Astrocyte (in vitro differentiated cells and primary cell): ENCODE data around the gene PIGR. TPM values are rescaled to one million over a fixed set of nuclear protein-coding genes. Genes with fewer than 3 reads are reported as not detected.
A peak's percentile ranks its signal among the peaks of the same experiment; 100 is the strongest.

ENCODE experiments used
- DNase-seq: peaks from one replicate; pipeline ENCODE4 v3.0.0-alpha.2; 2010; ENCODE audit warnings: low read depth
- FAIRE-seq: peaks from 2 replicates; lab custom pipeline; 2011; peaks lifted over from hg19 to GRCh38; lab: Jason Lieb, UNC
- H2AFZ ChIP-seq: 2 replicates; pipeline ENCODE4 v1.6.0; 2012; ENCODE audit warnings: low read depth, low read length, inconsistent platforms
- H3K27ac ChIP-seq: 2 replicates; pipeline ENCODE4 v1.5.1; 2011; ENCODE audit warnings: low read depth, low read length, inconsistent platforms
- H3K27me3 ChIP-seq: 2 replicates; pipeline ENCODE4 v1.6.0; 2011; ENCODE audit warnings: low read length, inconsistent platforms; ENCODE audit not compliant: insufficient read depth
- H3K36me3 ChIP-seq: 2 replicates; pipeline ENCODE4 v1.5.1; 2011; ENCODE audit warnings: low read length, inconsistent platforms; ENCODE audit not compliant: insufficient read depth
- H3K4me1 ChIP-seq: 2 replicates; pipeline ENCODE4 v1.5.1; 2011; ENCODE audit warnings: low read length, inconsistent platforms; ENCODE audit not compliant: insufficient read depth
- H3K4me2 ChIP-seq: 2 replicates; pipeline ENCODE4 v1.6.0; 2012; ENCODE audit warnings: low read length, inconsistent platforms
- H3K4me3 ChIP-seq: 2 replicates; pipeline ENCODE4 v1.5.1; 2011; ENCODE audit warnings: low read depth, mild to moderate bottlenecking, low read length, inconsistent platforms; ENCODE audit not compliant: insufficient read depth
- H3K79me2 ChIP-seq: 2 replicates; pipeline ENCODE4 v1.6.0; 2012; ENCODE audit warnings: mild to moderate bottlenecking, low read length, inconsistent platforms; ENCODE audit not compliant: insufficient read depth
- H3K9ac ChIP-seq: 2 replicates; pipeline ENCODE4 v1.6.0; 2012; ENCODE audit warnings: mild to moderate bottlenecking, low read length, inconsistent platforms
- H3K9me3 ChIP-seq: 2 replicates; pipeline ENCODE4 v1.5.1; 2012; ENCODE audit warnings: low read depth, mild to moderate bottlenecking, low read length, inconsistent platforms; ENCODE audit not compliant: insufficient read depth
- H4K20me1 ChIP-seq: 2 replicates; pipeline ENCODE4 v1.6.0; 2012; ENCODE audit warnings: low read length, inconsistent platforms; ENCODE audit not compliant: insufficient read depth
- H3K27ac Mint-ChIP-seq: one replicate; pipeline ENCODE4 v1.8.0; 2021; ENCODE audit warnings: mild to moderate bottlenecking, mixed read lengths; ENCODE audit not compliant: unreplicated experiment
- H3K27me3 Mint-ChIP-seq: one replicate; pipeline ENCODE4 v1.8.0; 2021; ENCODE audit warnings: low read depth, mixed read lengths; ENCODE audit not compliant: unreplicated experiment
- H3K36me3 Mint-ChIP-seq: one replicate; pipeline ENCODE4 v1.8.0; 2021; ENCODE audit warnings: low read depth, mixed read lengths; ENCODE audit not compliant: unreplicated experiment
- H3K4me1 Mint-ChIP-seq: one replicate; pipeline ENCODE4 v1.8.0; 2021; ENCODE audit warnings: low read depth, mixed read lengths; ENCODE audit not compliant: unreplicated experiment
- H3K4me3 Mint-ChIP-seq: one replicate; pipeline ENCODE4 v1.8.0; 2021; ENCODE audit warnings: mild to moderate bottlenecking, moderate library complexity, mixed read lengths; ENCODE audit not compliant: unreplicated experiment
- H3K9me3 Mint-ChIP-seq: one replicate; pipeline ENCODE4 v1.8.0; 2021; ENCODE audit warnings: mild to moderate bottlenecking, mixed read lengths; ENCODE audit not compliant: unreplicated experiment
- EZH2 ChIP-seq: IDR thresholded peaks from 2 replicates; pipeline ENCODE4 v1.6.1; 2012; ENCODE audit warnings: mild to moderate bottlenecking, low read length, inconsistent platforms; ENCODE audit not compliant: insufficient read depth
- total RNA-seq: library from RNA; stranded (reverse); gene quantifications from 2 replicates; pipeline ENCODE4 v1.2.1, GENCODE V29; 2021
- TF ChIP-seq, protein P1 (sequence below): IDR thresholded peaks from 2 replicates; pipeline ENCODE4 v1.5.1; 2011; ENCODE audit warnings: low read depth, mild to moderate bottlenecking, inconsistent platforms, low read length, moderate library complexity; ENCODE audit not compliant: insufficient read depth

Gene PIGR
- total RNA-seq, 1 donor from 2014 or later = not detected

DNA sequence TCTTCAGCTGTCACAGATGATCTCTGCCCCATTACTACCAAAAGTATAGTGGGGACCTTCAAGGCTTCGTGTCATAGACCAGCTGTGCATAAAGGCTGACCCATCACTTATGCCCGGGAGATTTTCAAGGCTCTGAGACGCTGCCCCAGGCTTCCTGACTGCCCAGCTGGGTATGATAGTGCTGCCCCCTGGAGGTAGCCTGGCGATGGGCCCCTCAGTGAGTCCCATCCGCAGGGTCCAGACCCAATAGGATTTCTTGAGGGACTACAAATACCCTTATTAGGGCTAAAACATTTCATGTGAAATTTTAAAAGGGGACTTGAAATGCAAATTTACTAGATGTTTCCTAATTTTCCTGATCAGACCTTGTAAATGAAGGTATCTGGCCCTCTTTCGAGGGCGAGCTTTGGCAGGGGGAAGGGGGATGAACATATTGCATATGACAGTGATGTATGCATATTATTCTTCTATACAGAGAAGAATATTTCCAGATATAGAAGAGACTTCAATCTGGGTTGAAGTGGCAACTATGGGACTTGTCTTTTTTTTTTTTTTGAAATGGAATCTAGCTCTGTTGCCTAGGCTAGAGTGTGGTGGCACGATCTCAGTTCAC lies 12.8 kb downstream of the PIGR start:
- H3K4me3 Mint-ChIP-seq = no peak overlapping the region
- no peak overlapping the region for H2AFZ ChIP-seq
- H3K9ac ChIP-seq = no peak overlapping the region
- no peak for DNase-seq
- H3K4me3 ChIP-seq = no peak overlapping the region
- H3K27ac Mint-ChIP-seq = no peak overlapping the region
- no peak overlapping the region for H3K4me2 ChIP-seq
- no peaks in the 10 kb centered on the region for H3K79me2 ChIP-seq
- H4K20me1 ChIP-seq = no peaks in the 10 kb centered on the region
- no peaks in the 10 kb centered on the region for H3K36me3 Mint-ChIP-seq
- no peaks in the 10 kb centered on the region for H3K36me3 ChIP-seq
- no peak for TF ChIP-seq EZH2
- TF ChIP-seq, protein P1, sequence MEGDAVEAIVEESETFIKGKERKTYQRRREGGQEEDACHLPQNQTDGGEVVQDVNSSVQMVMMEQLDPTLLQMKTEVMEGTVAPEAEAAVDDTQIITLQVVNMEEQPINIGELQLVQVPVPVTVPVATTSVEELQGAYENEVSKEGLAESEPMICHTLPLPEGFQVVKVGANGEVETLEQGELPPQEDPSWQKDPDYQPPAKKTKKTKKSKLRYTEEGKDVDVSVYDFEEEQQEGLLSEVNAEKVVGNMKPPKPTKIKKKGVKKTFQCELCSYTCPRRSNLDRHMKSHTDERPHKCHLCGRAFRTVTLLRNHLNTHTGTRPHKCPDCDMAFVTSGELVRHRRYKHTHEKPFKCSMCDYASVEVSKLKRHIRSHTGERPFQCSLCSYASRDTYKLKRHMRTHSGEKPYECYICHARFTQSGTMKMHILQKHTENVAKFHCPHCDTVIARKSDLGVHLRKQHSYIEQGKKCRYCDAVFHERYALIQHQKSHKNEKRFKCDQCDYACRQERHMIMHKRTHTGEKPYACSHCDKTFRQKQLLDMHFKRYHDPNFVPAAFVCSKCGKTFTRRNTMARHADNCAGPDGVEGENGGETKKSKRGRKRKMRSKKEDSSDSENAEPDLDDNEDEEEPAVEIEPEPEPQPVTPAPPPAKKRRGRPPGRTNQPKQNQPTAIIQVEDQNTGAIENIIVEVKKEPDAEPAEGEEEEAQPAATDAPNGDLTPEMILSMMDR = peak; percentile 13
- FAIRE-seq = no peak
- no peaks in the 10 kb centered on the region for H3K4me1 ChIP-seq
- peaks cover 25% of the 10 kb centered on the region for H3K27me3 Mint-ChIP-seq
- no peaks in the 10 kb centered on the region for H3K9me3 ChIP-seq
- peaks cover 2% of the 10 kb centered on the region for H3K27me3 ChIP-seq
- H3K27ac ChIP-seq = no peak overlapping the region
- H3K9me3 Mint-ChIP-seq = peaks cover 2% of the 10 kb centered on the region
- no peaks in the 10 kb centered on the region for H3K4me1 Mint-ChIP-seq

DNA sequence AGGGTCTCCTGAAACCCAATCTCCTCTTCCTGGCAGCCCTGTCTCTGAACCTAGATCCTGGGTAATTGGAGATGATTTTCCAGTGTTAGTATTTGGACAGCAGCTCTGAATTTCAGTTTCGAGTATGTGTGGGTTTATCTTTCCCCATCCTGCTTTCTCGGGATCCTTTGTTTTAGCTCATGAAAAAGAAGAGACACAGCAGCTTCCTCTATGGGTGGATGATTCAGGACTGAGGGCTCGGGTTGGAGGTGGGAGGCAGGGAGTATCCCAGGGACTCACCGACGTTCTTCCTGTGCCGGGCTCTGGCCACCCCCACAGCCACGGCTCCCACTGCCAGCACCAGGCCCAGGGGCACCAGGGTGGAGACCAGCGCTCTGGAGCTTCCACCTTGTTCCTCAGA lies 14.1 kb downstream of the PIGR start:
- Histone ChIP-seq H3K9me3 (no peaks in the 10 kb centered on the region), H3K4me3 (no peak overlapping the region), H3K4me2 (no peak overlapping the region), H3K79me2 (no peaks in the 10 kb centered on the region), H3K9ac (no peak overlapping the region), H3K36me3 (no peaks in the 10 kb centered on the region), H4K20me1 (no peaks in the 10 kb centered on the region), H3K4me1 (no peaks in the 10 kb centered on the region), H3K27ac (no peak overlapping the region), H3K27me3 (peaks cover 2% of the 10 kb centered on the region), H2AFZ (no peak overlapping the region)
- DNase-seq (no peak), FAIRE-seq (no peak)
- no peak overlapping the region for H3K27ac Mint-ChIP-seq
- H3K36me3 Mint-ChIP-seq = no peaks in the 10 kb centered on the region
- H3K4me1 Mint-ChIP-seq = no peaks in the 10 kb centered on the region
- no peak for TF ChIP-seq EZH2
- TF ChIP-seq, protein P1 = no peak
- H3K9me3 Mint-ChIP-seq = peaks cover 2% of the 10 kb centered on the region
- no peak overlapping the region for H3K4me3 Mint-ChIP-seq
- peaks cover 16% of the 10 kb centered on the region for H3K27me3 Mint-ChIP-seq

DNA sequence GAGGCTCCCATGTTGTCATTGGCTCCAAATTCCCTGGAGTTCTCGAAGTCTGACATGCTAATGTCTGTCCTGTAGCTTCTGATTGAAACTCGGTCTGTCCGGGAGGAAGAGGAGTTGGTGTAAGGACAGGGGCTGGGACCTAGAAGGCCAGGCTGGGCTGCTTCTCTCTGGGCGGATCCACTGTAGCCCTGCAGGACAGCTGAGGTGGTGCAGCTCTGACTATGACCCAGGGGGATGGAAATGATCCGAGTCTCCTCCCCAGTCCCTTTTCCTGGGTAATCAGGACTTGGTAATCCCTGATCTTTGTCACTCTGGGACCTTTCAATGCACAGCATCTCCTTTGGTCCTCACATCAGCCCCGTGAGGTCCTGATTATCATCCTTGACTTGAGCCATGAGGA lies 14.6 kb downstream of the PIGR start:
- Histone ChIP-seq H3K9ac (no peak overlapping the region), H3K27me3 (peaks cover 2% of the 10 kb centered on the region), H3K9me3 (no peaks in the 10 kb centered on the region), H3K27ac (no peak overlapping the region), H3K4me2 (no peak overlapping the region), H4K20me1 (no peaks in the 10 kb centered on the region), H3K4me1 (no peaks in the 10 kb centered on the region), H2AFZ (no peak overlapping the region), H3K36me3 (no peaks in the 10 kb centered on the region), H3K79me2 (no peaks in the 10 kb centered on the region), H3K4me3 (no peak overlapping the region)
- DNase-seq (no peak), FAIRE-seq (no peak)
- Mint-ChIP-seq H3K4me3 (no peak overlapping the region), H3K36me3 (no peaks in the 10 kb centered on the region), H3K4me1 (no peaks in the 10 kb centered on the region), H3K27me3 (peaks cover 12% of the 10 kb centered on the region), H3K9me3 (peaks cover 2% of the 10 kb centered on the region), H3K27ac (no peak overlapping the region)
- no peak for TF ChIP-seq EZH2
- TF ChIP-seq, protein P1 = no peak
